Dendritic cell treated with granulocyte-macrophage colony-stimulating factor and Interleukin-4, amounts not matched to agents 40 ng/mL and 50 ng/mL, for 4 days (primary cell): ENCODE data around the gene UMODL1.

Source experiments
- H3K27ac Mint-ChIP-seq: one replicate; pipeline ENCODE4 v1.8.0; 2022; ENCODE audit warnings: mild to moderate bottlenecking, mixed read lengths
- H3K27me3 Mint-ChIP-seq: one replicate; pipeline ENCODE4 v1.8.0; 2022; ENCODE audit warnings: mild to moderate bottlenecking, mixed read lengths
- H3K36me3 Mint-ChIP-seq: one replicate; pipeline ENCODE4 v1.8.0; 2022; ENCODE audit warnings: low read depth, mixed read lengths
- H3K4me1 Mint-ChIP-seq: one replicate; pipeline ENCODE4 v1.8.0; 2022; ENCODE audit warnings: low read depth, mixed read lengths
- H3K4me3 Mint-ChIP-seq: one replicate; pipeline ENCODE4 v1.8.0; 2022; ENCODE audit warnings: mild to moderate bottlenecking, moderate library complexity, mixed read lengths
- H3K9me3 Mint-ChIP-seq: one replicate; pipeline ENCODE4 v1.8.0; 2022; ENCODE audit warnings: mixed read lengths
- intact Hi-C: fragments of 100-400 bp; cut with micrococcal nuclease; formaldehyde crosslinking; loops from one replicate; pipeline ENCODE4 v1.15.0; 2022

UMODL1 gene

DNA sequence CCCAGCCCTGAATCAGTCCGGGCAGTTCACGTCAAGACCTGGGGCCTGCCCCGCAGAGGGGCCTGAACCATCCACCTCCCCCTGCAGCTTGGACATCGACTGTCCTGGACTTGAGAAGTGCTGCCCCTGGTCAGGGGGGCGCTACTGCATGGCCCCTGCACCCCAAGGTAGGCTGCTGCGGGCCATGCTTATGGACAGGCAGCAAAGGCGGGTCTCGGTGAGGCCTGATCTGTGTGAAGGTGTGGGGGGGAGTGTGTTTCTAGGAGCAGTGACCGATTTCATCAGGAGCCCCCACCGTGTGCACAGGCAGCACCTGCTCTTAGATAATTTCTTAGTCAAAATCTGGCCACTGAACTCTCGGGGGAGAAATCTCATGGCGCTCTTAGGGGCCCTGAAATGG is 13.0 kb downstream of the UMODL1 start:
- intact Hi-C loops: loop anchor here (5.0 kb wide), 1 partner anchor 72 kb away; the partner anchor contains the start of gene ZBTB21
- no peak overlapping the region for H3K27ac Mint-ChIP-seq
- H3K27me3 Mint-ChIP-seq: peaks cover 12% of the 10 kb centered on the region

DNA sequence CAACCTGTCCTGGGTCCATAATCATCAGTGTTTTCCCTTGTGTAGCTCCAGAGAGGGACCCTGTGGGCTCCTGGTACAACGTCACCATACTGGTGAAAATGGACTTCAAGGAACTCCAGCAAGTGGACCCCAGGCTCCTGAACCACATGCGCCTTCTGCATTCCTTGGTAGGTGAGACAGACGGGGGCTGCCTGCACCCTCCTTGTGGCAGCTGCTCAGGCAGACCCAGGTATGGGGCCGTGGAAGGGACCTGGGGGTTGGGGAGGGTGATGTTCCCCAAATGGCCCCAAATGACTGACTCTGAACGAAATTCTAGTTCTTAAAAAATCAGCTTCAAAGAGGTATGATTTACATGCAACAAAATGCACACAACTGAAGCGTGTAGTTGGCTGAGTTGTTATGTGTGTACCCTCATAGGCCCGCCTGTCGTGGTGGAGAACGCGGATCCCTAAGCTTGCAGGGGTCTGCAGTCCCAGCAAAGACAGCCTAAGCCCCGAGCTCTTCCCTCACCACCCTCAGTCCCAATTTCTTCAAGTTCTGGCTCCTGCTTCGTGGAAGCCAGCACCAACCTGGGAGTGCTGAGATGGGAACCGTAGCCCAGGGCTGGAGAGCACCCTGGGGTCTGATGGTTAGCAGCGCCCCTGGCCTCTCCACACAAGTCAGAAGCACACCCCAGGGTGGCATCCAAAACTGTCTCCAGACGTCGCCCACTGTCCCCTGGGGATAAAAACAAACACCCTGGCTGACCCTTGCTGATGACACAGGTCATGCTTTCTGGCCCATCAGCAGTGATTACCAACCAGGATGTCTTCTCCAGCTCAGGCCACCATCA is 14.3 kb downstream of the UMODL1 start:
- intact Hi-C loops: no loop called here
- H3K4me3 Mint-ChIP-seq: no peak overlapping the region
- peaks cover 12% of the 10 kb centered on the region for H3K27me3 Mint-ChIP-seq
- H3K27ac Mint-ChIP-seq: no peak overlapping the region
- no peaks in the 10 kb centered on the region for H3K9me3 Mint-ChIP-seq
- H3K36me3 Mint-ChIP-seq: no peaks in the 10 kb centered on the region
- peaks cover 24% of the 10 kb centered on the region for H3K4me1 Mint-ChIP-seq

More for the DNA sequence above, 13.0 kb downstream of the UMODL1 start:
- Mint-ChIP-seq H3K9me3 (no peaks in the 10 kb centered on the region), H3K36me3 (no peaks in the 10 kb centered on the region), H3K4me1 (peaks cover 38% of the 10 kb centered on the region), H3K4me3 (no peak overlapping the region)

DNA sequence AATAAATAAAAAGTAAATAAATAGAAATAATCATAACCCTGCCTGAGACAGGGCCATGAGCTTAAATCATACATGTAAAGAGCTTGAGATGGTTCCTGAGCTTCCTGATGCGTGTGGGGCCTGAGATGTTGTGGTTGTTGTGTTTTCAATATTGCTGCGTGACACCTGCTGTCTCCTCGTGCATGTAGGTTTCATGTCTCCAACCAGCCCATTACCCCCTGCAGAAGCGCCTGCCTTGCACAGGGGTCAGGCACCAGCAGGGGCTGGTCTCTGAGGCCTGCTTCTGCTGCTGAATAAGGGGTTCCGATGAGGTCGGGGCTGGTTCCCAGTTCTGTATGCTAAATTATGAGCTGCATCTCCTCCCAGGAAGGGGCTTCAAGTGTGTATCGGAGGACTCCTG is 15.9 kb downstream of the UMODL1 start:
- H3K4me3 Mint-ChIP-seq: no peak overlapping the region
- peaks cover 20% of the 10 kb centered on the region for H3K27me3 Mint-ChIP-seq
- H3K36me3 Mint-ChIP-seq: no peaks in the 10 kb centered on the region
- H3K4me1 Mint-ChIP-seq: peaks cover 14% of the 10 kb centered on the region
- H3K27ac Mint-ChIP-seq: no peak overlapping the region
- intact Hi-C loops: no loop called here
- H3K9me3 Mint-ChIP-seq: no peaks in the 10 kb centered on the region

DNA sequence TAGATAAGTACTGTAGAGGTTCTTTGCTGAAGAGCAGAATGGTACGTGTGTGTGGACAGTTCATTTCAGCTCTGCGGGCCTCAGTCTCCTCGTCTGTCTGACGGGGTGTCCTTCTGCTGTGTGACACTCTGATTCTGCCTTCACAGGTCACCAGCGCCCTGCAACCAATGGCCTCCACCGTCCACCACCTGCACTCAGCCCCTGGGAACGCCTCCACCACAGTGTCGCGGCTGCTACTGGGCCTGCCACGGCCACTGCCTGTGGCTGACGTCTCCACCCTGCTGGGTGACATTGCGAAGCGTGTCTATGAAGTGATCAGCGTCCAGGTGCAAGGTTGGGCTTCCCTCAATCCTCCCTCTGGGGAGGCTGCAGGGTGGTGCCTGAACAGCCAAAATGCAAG is 17.0 kb downstream of the UMODL1 start:
- H3K36me3 Mint-ChIP-seq: no peaks in the 10 kb centered on the region
- H3K9me3 Mint-ChIP-seq: no peaks in the 10 kb centered on the region
- peaks cover 17% of the 10 kb centered on the region for H3K27me3 Mint-ChIP-seq
- H3K27ac Mint-ChIP-seq: no peak overlapping the region
- peaks cover 5% of the 10 kb centered on the region for H3K4me1 Mint-ChIP-seq
- intact Hi-C loops: no loop called here
- no peak overlapping the region for H3K4me3 Mint-ChIP-seq

DNA sequence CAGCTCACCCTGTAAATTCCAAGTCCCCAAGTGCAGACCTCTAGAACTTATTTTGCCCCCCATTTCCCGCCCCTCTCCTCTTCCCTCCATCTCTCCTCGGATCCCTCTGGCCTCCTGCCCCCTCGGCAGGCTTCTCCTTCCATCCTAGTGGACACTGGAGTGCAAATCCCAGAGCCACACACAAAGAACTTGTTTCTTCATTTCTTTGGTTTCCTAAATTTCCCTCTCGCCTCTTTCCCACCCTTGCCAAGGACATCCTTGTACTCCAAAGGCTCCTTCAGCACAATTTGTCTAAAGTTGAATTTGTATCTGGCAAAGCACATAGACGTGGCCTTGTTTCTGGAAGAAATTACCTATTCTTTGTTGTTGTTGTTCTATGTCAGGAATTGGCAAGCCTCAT is 17.5 kb downstream of the UMODL1 start:
- Mint-ChIP-seq H3K4me3 (no peak overlapping the region), H3K27ac (no peak overlapping the region), H3K4me1 (peaks cover 5% of the 10 kb centered on the region), H3K27me3 (peaks cover 19% of the 10 kb centered on the region), H3K9me3 (no peaks in the 10 kb centered on the region), H3K36me3 (no peaks in the 10 kb centered on the region)
- intact Hi-C loops: no loop called here

DNA sequence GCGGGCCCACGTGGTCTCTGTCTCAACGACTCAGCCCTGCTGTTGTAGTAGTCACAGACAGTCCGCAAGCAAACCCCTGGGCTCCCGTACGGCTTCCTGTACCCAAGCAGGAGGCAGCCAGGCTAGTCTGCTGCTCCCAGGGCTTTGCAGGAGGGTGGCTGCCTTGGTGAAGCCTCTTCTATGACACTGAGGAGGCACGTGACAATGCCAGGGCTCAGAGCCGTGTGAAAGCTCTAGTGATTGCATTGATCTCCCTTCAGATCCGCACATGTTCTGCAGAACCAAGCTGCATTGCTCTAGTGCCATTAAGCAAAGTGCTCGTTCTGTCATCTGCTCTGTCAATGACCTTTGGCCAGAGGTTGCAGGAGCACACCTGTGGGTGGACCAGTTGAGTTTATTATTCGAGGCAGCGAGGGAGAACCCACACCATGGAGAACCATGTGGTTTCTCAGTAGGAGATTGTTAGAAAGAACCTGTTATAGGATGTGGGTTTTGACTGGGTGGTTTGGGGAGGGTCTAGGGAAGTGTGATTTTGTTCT is 18.0 kb downstream of the UMODL1 start:
- intact Hi-C loops: no loop called here
- Mint-ChIP-seq H3K27ac (no peak overlapping the region), H3K4me1 (peaks cover 5% of the 10 kb centered on the region), H3K9me3 (no peaks in the 10 kb centered on the region), H3K4me3 (no peak overlapping the region), H3K36me3 (no peaks in the 10 kb centered on the region), H3K27me3 (peaks cover 19% of the 10 kb centered on the region)

DNA sequence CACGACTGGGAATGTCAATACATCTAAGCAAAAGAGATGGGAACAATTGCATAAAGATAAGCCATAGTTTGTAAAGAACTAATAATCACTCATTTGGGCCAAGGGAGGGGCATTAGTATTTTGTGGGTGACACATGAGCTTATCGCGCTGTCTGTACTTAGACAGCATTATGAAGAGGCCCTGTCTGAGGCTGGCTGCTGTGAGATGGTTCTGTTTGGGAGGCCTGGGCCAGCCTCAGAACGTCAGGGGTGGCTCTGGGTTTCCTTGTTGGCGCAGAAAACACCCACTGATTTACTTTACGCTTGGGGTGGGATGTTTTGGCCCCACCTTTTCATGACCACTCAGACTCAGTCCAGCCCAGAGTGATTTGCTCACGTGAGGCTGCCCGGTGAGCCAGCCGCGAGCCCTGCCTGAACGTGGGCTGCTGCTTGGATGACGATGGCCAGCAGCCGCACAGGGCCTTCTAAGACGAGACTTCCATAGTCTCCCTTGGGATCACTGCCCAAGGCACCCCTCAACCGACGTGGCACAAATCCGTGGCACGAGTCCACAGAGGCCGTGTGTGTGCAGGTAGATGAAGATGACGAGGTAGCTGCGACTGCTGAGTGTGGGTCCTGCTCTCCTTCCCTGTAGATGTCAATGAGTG is 18.7 kb downstream of the UMODL1 start:
- Mint-ChIP-seq H3K27me3 (peaks cover 19% of the 10 kb centered on the region), H3K4me1 (peaks cover 5% of the 10 kb centered on the region), H3K4me3 (no peak overlapping the region), H3K9me3 (peaks cover under 1% of the 10 kb centered on the region), H3K36me3 (peaks cover under 1% of the 10 kb centered on the region), H3K27ac (no peak overlapping the region)
- intact Hi-C loops: no loop called here

DNA sequence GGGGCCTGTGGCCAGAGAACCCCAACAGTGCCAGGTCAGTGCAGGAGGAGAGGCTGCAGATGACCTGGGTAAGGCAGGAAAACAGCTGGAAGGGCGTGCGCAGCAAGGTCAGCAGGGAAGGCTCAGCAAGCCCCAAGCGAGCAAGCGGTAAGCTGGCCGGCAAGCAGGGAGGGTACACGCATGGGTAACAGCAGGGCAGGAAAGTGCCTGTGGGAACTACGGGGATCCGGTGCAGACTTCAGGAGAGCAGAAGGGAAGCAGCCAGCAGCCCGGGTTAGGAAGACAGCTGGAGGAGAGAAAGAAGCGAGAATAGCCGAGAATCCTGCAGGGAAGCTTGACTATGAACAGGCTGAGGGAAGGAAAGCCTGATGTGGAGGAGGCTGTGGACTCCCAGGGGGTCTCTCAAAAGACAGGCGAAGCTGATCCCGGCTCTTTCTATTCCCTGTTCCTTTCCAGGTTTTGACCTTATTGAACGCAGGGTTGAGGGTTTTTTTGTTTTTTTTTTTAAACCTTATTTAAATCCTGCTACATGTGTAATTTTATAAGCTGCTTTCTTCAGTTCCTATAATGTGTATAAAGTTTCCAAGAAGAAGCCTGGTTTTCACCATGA is 20.9 kb downstream of the UMODL1 start:
- H3K27ac Mint-ChIP-seq: no peak overlapping the region
- H3K4me1 Mint-ChIP-seq: peaks cover 12% of the 10 kb centered on the region
- intact Hi-C loops: no loop called here

DNA sequence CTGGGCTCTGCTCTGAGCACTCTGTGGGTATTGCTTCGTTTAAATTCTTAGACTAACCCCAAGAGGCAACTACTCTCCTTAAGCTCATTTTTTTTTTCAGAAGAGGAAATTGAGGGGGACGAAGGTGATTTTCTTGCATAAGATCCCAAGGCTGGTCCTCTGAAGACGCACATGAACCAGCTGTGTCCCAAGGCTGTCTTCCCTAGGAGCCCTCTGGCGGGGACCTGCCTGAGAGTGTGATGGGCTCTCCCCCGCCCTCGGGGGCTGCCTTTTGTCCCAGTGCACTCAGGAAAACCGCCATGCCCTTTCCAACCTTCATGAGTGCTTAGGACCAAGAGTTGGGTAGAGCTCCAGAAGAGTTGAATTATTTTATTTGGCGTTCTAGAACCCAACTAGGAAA is 21.7 kb downstream of the UMODL1 start:
- peaks cover 19% of the 10 kb centered on the region for H3K4me1 Mint-ChIP-seq
- H3K27ac Mint-ChIP-seq: no peak overlapping the region
- H3K36me3 Mint-ChIP-seq: peaks cover 8% of the 10 kb centered on the region
- H3K9me3 Mint-ChIP-seq: peaks cover 10% of the 10 kb centered on the region
- peaks cover 19% of the 10 kb centered on the region for H3K27me3 Mint-ChIP-seq
- intact Hi-C loops: no loop called here
- no peak overlapping the region for H3K4me3 Mint-ChIP-seq

More for the DNA sequence above, 20.9 kb downstream of the UMODL1 start:
- Mint-ChIP-seq H3K9me3 (peaks cover 10% of the 10 kb centered on the region), H3K36me3 (peaks cover 8% of the 10 kb centered on the region), H3K27me3 (peaks cover 19% of the 10 kb centered on the region), H3K4me3 (no peak overlapping the region)

DNA sequence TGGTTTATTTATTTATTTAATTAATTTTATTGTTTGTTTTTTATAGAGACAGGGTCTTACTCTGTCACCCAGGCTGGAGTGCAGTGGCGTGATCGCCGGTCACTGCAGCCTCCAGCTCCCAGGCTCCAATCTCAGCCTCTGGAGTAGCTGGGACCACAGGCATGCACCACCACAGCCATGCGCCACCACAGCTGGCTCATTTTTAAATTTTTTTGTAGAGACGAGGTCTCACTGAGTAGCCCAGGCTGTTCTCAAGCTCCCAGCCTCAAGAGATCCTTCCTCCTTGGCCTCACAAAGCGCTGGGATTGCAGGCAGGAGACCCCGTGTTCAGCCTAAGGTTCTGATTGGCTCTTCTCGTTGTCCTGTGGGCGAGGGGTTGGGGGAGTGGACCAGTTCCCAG is 22.1 kb downstream of the UMODL1 start:
- H3K9me3 Mint-ChIP-seq: peaks cover 10% of the 10 kb centered on the region
- H3K27ac Mint-ChIP-seq: no peak overlapping the region
- peaks cover 8% of the 10 kb centered on the region for H3K36me3 Mint-ChIP-seq
- peaks cover 19% of the 10 kb centered on the region for H3K27me3 Mint-ChIP-seq
- intact Hi-C loops: no loop called here
- H3K4me1 Mint-ChIP-seq: peaks cover 23% of the 10 kb centered on the region
- no peak overlapping the region for H3K4me3 Mint-ChIP-seq

DNA sequence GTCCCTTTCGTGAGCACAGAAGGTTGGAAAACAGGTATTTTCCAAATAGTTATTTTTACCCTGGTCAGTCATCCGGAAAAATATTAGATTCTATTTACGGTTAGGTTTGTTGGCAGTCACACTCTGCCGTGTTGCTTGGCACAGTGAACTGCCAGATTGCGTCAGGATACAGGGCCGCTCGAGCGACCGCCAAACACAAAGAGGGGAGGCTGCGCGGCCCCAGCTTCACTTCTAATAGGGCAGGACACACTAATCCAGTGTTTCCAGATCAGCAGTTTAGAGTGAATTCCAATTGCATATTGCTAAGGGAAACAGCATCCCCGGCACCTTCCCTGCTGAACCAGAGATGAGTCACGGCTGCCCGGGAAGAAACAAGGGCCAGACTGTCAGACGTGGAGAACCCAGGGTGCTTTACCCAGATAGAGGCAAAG is 22.9 kb downstream of the UMODL1 start:
- peaks cover 8% of the 10 kb centered on the region for H3K36me3 Mint-ChIP-seq
- H3K27me3 Mint-ChIP-seq: peaks cover 18% of the 10 kb centered on the region
- intact Hi-C loops: no loop called here
- H3K4me1 Mint-ChIP-seq: peaks cover 31% of the 10 kb centered on the region
- no peak overlapping the region for H3K4me3 Mint-ChIP-seq
- no peak overlapping the region for H3K27ac Mint-ChIP-seq
- H3K9me3 Mint-ChIP-seq: peaks cover 10% of the 10 kb centered on the region

DNA sequence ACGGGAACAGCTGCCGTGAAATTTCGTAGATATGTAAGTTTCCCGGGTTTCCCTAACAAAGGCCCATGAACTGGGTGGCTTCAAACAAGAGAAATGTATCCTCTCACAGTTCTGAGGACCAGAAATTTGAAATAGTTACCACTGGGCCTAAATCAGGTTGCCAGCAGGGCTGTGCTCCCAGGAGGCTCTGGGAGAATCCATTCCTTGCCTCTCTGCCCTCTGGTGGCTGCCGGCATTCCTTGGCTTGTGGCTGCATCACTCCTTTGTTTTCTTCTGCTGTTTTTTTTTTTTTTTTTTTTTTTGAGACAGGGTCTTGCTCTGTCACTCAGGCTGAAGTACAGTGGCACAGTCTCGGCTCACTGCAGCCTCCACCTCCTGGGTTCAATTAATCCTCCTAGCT is 23.7 kb downstream of the UMODL1 start:
- Mint-ChIP-seq H3K27me3 (peaks cover 18% of the 10 kb centered on the region), H3K9me3 (peaks cover 10% of the 10 kb centered on the region), H3K4me3 (no peak overlapping the region), H3K27ac (no peak overlapping the region), H3K4me1 (peaks cover 38% of the 10 kb centered on the region), H3K36me3 (peaks cover 8% of the 10 kb centered on the region)
- intact Hi-C loops: loop anchor here (5.0 kb wide), 1 partner anchor 33 kb away; no protein-coding TSS in a partner anchor

DNA sequence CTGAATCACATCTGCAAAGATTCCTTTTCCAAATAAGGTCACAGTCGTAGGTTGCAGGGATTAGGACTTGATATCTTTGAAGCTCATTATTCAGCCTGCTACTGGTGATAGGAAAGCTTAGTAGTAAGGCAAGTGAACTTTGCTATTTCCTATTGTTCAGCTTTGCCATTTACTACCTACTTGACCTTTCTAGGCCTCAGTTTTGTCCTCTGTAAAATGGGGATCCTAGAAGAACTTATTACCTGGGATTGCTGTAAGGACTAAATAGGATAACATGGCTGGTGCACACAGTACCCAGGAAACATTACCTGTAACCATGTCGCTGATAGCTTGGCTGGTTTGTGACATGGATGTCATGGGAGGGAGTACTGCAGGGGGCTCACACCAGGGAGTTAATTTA is 24.5 kb downstream of the UMODL1 start:
- Mint-ChIP-seq H3K4me1 (peaks cover 38% of the 10 kb centered on the region), H3K4me3 (no peak overlapping the region)

DNA sequence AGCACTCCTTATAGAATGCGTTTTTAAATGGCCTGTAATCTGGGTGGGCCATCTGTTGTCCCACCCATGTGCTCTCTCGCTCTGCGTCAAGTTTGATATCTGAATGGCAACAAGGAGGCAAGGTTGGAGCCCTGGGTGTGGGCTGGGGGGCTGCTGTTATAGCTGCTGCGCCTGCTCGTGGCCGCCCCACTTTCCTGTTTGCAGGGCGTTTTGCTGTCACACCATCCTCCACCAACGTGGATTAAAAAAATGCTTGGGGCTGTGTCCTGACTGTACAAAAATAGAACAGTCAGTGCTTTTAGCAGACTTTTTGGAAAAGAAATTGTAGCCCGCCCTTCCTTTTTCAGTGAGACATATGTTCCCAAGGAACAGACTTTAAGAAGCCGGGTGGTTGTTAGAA is 25.4 kb downstream of the UMODL1 start:
- Mint-ChIP-seq H3K4me1 (peaks cover 37% of the 10 kb centered on the region), H3K27ac (peak overlapping the region; percentile 75), H3K4me3 (no peak overlapping the region), H3K27me3 (peaks cover 12% of the 10 kb centered on the region), H3K9me3 (peaks cover 10% of the 10 kb centered on the region), H3K36me3 (peaks cover 8% of the 10 kb centered on the region)
- intact Hi-C loops: loop anchor here (5.0 kb wide), 1 partner anchor 34 kb away; no protein-coding TSS in a partner anchor

More for the DNA sequence above, 24.5 kb downstream of the UMODL1 start:
- Mint-ChIP-seq H3K27me3 (peaks cover 18% of the 10 kb centered on the region), H3K36me3 (peaks cover 8% of the 10 kb centered on the region), H3K9me3 (peaks cover 10% of the 10 kb centered on the region), H3K27ac (no peak overlapping the region)
- intact Hi-C loops: loop anchor here (5.0 kb wide), 1 partner anchor 33 kb away; no protein-coding TSS in a partner anchor
